Liver (tissue), 9 donors: ENCODE measurements around the gene PLPP4. TPM values are rescaled to one million over a fixed set of nuclear protein-coding genes. Genes with fewer than 3 reads are reported as not detected.

Experiments used
- DNase-seq: peaks from one replicate; pipeline ENCODE4 v3.0.0-alpha.2; 2017; ENCODE audit warnings: low spot score
- H3K27ac ChIP-seq, 2 donors: one replicate each; pipeline ENCODE4 v1.7.0; 2013; ENCODE audit warnings: inconsistent platforms in 2 of 2, low read length in 2 of 2, control low read depth in 1 of 2, low read depth in 1 of 2, mild to moderate bottlenecking in 1 of 2
- H3K27me3 ChIP-seq, 4 donors: one replicate each; pipeline versions ENCODE4 v1.6.1 to v1.7.0; 2013; ENCODE audit warnings: low read length in 3 of 4, inconsistent platforms in 1 of 4, mild to moderate bottlenecking in 1 of 4, moderate library complexity in 1 of 4; ENCODE audit not compliant: control insufficient read depth in 4 of 4, insufficient read depth in 4 of 4
- H3K36me3 ChIP-seq, 4 donors: one replicate each; pipeline versions ENCODE4 v1.6.1 to v1.7.0; 2013; ENCODE audit warnings: low read length in 3 of 4, mild to moderate bottlenecking in 3 of 4, low read depth in 1 of 4, moderate library complexity in 1 of 4; ENCODE audit not compliant: control insufficient read depth in 4 of 4, insufficient read depth in 3 of 4
- H3K4me1 ChIP-seq, 4 donors: one replicate each; pipeline versions ENCODE4 v1.6.1 to v1.7.0; 2013; ENCODE audit warnings: low read length in 3 of 4, mild to moderate bottlenecking in 3 of 4, moderate library complexity in 1 of 4; ENCODE audit not compliant: control insufficient read depth in 4 of 4, insufficient read depth in 4 of 4
- H3K4me3 ChIP-seq, 3 donors: one replicate each; pipeline versions ENCODE4 v1.6.1 to v1.7.0; 2013; ENCODE audit warnings: low read length in 3 of 3, control low read depth in 1 of 3, low read depth in 1 of 3, mild to moderate bottlenecking in 1 of 3
- H3K9ac ChIP-seq, 2 donors: one replicate each; pipeline ENCODE4 v1.7.0; 2013; ENCODE audit warnings: low read length in 2 of 2, mild to moderate bottlenecking in 2 of 2, moderate library complexity in 2 of 2, control low read depth in 1 of 2, low read depth in 1 of 2
- H3K9me3 ChIP-seq, 4 donors: one replicate each; pipeline versions ENCODE4 v1.6.1 to v1.7.0; 2013; ENCODE audit warnings: low read length in 3 of 4; ENCODE audit not compliant: control insufficient read depth in 4 of 4
- EGR1 ChIP-seq, 2 donors: IDR thresholded peaks; 2 replicates each; pipeline ENCODE4 v1.6.1; 2016 to 2018; ENCODE audit warnings: antibody characterized with exemption in 2 of 2, low read depth in 2 of 2
- FOXA1 ChIP-seq: IDR thresholded peaks from 2 replicates; pipeline ENCODE4 v1.6.1; 2016; ENCODE audit warnings: antibody characterized with exemption
- FOXA2 ChIP-seq: IDR thresholded peaks from 2 replicates; pipeline ENCODE4 v1.6.1; 2016; ENCODE audit warnings: antibody characterized with exemption
- GABPA ChIP-seq, 2 donors: IDR thresholded peaks in 1 of 2; conservative IDR thresholded peaks in 1 of 2; 2 replicates each; pipeline ENCODE4 v1.6.1; 2016; ENCODE audit warnings: antibody characterized with exemption in 2 of 2, mild to moderate bottlenecking in 1 of 2, moderate library complexity in 1 of 2
- HNF4A ChIP-seq, 2 donors: conservative IDR thresholded peaks; 2 replicates each; pipeline ENCODE4 v1.6.1; 2016; ENCODE audit warnings: antibody characterized with exemption in 2 of 2, mild to moderate bottlenecking in 2 of 2
- HNF4G ChIP-seq: IDR thresholded peaks from 2 replicates; pipeline ENCODE4 v1.6.1; 2016; ENCODE audit warnings: antibody characterized with exemption
- JUND ChIP-seq, 2 donors: IDR thresholded peaks; 2 replicates each; pipeline ENCODE4 v1.6.1; 2016; ENCODE audit warnings: antibody characterized with exemption in 2 of 2
- NR2F2 ChIP-seq: IDR thresholded peaks from 2 replicates; pipeline ENCODE4 v1.6.1; 2016; ENCODE audit warnings: antibody characterized with exemption
- RAD21 ChIP-seq, 2 donors: IDR thresholded peaks; 2 replicates each; pipeline ENCODE4 v1.6.1; 2016; ENCODE audit warnings: antibody characterized with exemption in 2 of 2, mild to moderate bottlenecking in 2 of 2
- RXRA ChIP-seq, 2 donors: IDR thresholded peaks; 2 replicates each; pipeline ENCODE4 v1.6.1; 2017 to 2018; ENCODE audit warnings: antibody characterized with exemption in 2 of 2, mild to moderate bottlenecking in 1 of 2
- SP1 ChIP-seq: IDR thresholded peaks from 2 replicates; pipeline ENCODE4 v1.6.1; 2018; ENCODE audit warnings: antibody characterized with exemption, mild to moderate bottlenecking
- TAF1 ChIP-seq: conservative IDR thresholded peaks from 2 replicates; pipeline ENCODE4 v1.6.1; 2016; ENCODE audit warnings: antibody characterized with exemption, mild to moderate bottlenecking
- YY1 ChIP-seq: IDR thresholded peaks from 2 replicates; pipeline ENCODE4 v1.6.1; 2016; ENCODE audit warnings: antibody characterized with exemption, mild to moderate bottlenecking
- ZBTB33 ChIP-seq: IDR thresholded peaks from 2 replicates; pipeline ENCODE4 v1.6.1; 2016; ENCODE audit warnings: antibody characterized with exemption
- WGBS: extraction: QIAGEN DNeasy Blood & Tissue Kit; methylation state at CpG from one replicate; pipeline ENCODE4 v1.1.7; 2013; 5-methylcytosine and 5-hydroxymethylcytosine counted together
- polyA plus RNA-seq, 2 donors: library from polyadenylated mRNA; stranded (reverse) in 1 of 2; unstranded in 1 of 2; fragments of 200-250 nt in 1 of 2; fragments of >200 nt in 1 of 2; fragmentation: Nextera tagmentation in 1 of 2; extraction: Ambion mirVana in 1 of 2; gene quantifications; one replicate each; pipeline versions ENCODE4 v1.2.1 to v1.2.3, GENCODE V29; 2013 to 2015
- total RNA-seq, 2 donors: library from RNA; depleted of rRNA; stranded (reverse); fragments of >200 nt; gene quantifications; one replicate each; pipeline ENCODE4 v1.2.3, GENCODE V29; 2014
- TF ChIP-seq, protein P1 (sequence below): IDR thresholded peaks from 2 replicates; pipeline ENCODE4 v1.6.1; 2016; ENCODE audit warnings: antibody characterized with exemption
- TF ChIP-seq, protein P2 (sequence below): IDR thresholded peaks from 2 replicates; pipeline ENCODE4 v1.6.1; 2016; ENCODE audit warnings: antibody characterized with exemption, mild to moderate bottlenecking
- TF ChIP-seq, protein P3 (sequence below): IDR thresholded peaks from 2 replicates; pipeline ENCODE4 v1.6.1; 2016; ENCODE audit warnings: antibody characterized with exemption
- TF ChIP-seq, protein P4 (sequence below): fragments of 150-350 bp; IDR thresholded peaks from 2 replicates; pipeline ENCODE4 v1.5.1; 2017; ENCODE audit warnings: improper control_type of control experiment, low read depth, low read length; ENCODE audit not compliant: missing input control
- donor health status: healthy.
- donor health status: healthy.
- donor health status: healthy.
- donor health status: healthy.
- donor health status: healthy.

The PLPP4 gene
- total and polyA plus RNA-seq, 4 donors, result 0.14 to 2.8 (median 0.93) TPM

- no peaks in the 10 kb centered on the region for H3K27me3 ChIP-seq
- no peak overlapping the region for H3K9ac ChIP-seq
- H3K4me1 ChIP-seq, result no peaks in the 10 kb centered on the region
- no peak for DNase-seq
- no peak overlapping the region for H3K4me3 ChIP-seq
- no peaks in the 10 kb centered on the region for H3K36me3 ChIP-seq
- H3K9me3 ChIP-seq, result no peaks in the 10 kb centered on the region
- H3K27ac ChIP-seq, result no peak overlapping the region
- no peak for TF ChIP-seq SP1
- TF ChIP-seq, protein P1, sequence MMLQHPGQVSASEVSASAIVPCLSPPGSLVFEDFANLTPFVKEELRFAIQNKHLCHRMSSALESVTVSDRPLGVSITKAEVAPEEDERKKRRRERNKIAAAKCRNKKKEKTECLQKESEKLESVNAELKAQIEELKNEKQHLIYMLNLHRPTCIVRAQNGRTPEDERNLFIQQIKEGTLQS, result no peak
- TF ChIP-seq RXRA (IDR thresholded peaks at IDR 0.05), result no peak
- no peak for TF ChIP-seq RAD21 (IDR thresholded peaks at IDR 0.05)
- no peak for TF ChIP-seq YY1
- no peak for TF ChIP-seq HNF4A (conservative IDR thresholded peaks at IDR 0.05)
- TF ChIP-seq HNF4G, result no peak
- no peak for TF ChIP-seq TAF1
- no peak for TF ChIP-seq GABPA (IDR thresholded peaks at IDR 0.05 in 1 of 2, conservative IDR thresholded peaks at IDR 0.05 in 1 of 2)
- TF ChIP-seq JUND (IDR thresholded peaks at IDR 0.05), result no peak
- no peak for TF ChIP-seq FOXA1
Observed at GRCh38 chr10:120571266-120571665, 114.2 kb downstream of the PLPP4 start.

- Histone ChIP-seq H3K9me3 (no peaks in the 10 kb centered on the region), H3K4me1 (no peaks in the 10 kb centered on the region), H3K27ac (no peak overlapping the region), H3K27me3 (no peaks in the 10 kb centered on the region), H3K36me3 (no peaks in the 10 kb centered on the region), H3K9ac (no peak overlapping the region), H3K4me3 (no peak overlapping the region)
- no peak for TF ChIP-seq NR2F2
- no peak for TF ChIP-seq FOXA1
- no peak for TF ChIP-seq EGR1 (IDR thresholded peaks at IDR 0.05; ENCODE audit: low read depth in 2 of 2)
- no peak for TF ChIP-seq GABPA (IDR thresholded peaks at IDR 0.05 in 1 of 2, conservative IDR thresholded peaks at IDR 0.05 in 1 of 2)
- TF ChIP-seq SP1, result no peak
- no peak for TF ChIP-seq RAD21 (IDR thresholded peaks at IDR 0.05)
- no peak for TF ChIP-seq HNF4A (conservative IDR thresholded peaks at IDR 0.05)
- TF ChIP-seq TAF1, result no peak
- TF ChIP-seq HNF4G, result no peak
- TF ChIP-seq, protein P1, result no peak
- TF ChIP-seq, protein P2, sequence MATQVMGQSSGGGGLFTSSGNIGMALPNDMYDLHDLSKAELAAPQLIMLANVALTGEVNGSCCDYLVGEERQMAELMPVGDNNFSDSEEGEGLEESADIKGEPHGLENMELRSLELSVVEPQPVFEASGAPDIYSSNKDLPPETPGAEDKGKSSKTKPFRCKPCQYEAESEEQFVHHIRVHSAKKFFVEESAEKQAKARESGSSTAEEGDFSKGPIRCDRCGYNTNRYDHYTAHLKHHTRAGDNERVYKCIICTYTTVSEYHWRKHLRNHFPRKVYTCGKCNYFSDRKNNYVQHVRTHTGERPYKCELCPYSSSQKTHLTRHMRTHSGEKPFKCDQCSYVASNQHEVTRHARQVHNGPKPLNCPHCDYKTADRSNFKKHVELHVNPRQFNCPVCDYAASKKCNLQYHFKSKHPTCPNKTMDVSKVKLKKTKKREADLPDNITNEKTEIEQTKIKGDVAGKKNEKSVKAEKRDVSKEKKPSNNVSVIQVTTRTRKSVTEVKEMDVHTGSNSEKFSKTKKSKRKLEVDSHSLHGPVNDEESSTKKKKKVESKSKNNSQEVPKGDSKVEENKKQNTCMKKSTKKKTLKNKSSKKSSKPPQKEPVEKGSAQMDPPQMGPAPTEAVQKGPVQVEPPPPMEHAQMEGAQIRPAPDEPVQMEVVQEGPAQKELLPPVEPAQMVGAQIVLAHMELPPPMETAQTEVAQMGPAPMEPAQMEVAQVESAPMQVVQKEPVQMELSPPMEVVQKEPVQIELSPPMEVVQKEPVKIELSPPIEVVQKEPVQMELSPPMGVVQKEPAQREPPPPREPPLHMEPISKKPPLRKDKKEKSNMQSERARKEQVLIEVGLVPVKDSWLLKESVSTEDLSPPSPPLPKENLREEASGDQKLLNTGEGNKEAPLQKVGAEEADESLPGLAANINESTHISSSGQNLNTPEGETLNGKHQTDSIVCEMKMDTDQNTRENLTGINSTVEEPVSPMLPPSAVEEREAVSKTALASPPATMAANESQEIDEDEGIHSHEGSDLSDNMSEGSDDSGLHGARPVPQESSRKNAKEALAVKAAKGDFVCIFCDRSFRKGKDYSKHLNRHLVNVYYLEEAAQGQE, result no peak
- TF ChIP-seq, protein P3, sequence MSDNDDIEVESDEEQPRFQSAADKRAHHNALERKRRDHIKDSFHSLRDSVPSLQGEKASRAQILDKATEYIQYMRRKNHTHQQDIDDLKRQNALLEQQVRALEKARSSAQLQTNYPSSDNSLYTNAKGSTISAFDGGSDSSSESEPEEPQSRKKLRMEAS, result no peak
- TF ChIP-seq FOXA2, result no peak
- TF ChIP-seq, protein P4, sequence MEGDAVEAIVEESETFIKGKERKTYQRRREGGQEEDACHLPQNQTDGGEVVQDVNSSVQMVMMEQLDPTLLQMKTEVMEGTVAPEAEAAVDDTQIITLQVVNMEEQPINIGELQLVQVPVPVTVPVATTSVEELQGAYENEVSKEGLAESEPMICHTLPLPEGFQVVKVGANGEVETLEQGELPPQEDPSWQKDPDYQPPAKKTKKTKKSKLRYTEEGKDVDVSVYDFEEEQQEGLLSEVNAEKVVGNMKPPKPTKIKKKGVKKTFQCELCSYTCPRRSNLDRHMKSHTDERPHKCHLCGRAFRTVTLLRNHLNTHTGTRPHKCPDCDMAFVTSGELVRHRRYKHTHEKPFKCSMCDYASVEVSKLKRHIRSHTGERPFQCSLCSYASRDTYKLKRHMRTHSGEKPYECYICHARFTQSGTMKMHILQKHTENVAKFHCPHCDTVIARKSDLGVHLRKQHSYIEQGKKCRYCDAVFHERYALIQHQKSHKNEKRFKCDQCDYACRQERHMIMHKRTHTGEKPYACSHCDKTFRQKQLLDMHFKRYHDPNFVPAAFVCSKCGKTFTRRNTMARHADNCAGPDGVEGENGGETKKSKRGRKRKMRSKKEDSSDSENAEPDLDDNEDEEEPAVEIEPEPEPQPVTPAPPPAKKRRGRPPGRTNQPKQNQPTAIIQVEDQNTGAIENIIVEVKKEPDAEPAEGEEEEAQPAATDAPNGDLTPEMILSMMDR, result no peak
- TF ChIP-seq YY1, result no peak
- TF ChIP-seq JUND (IDR thresholded peaks at IDR 0.05), result no peak
- TF ChIP-seq ZBTB33, result no peak
- no peak for TF ChIP-seq RXRA (IDR thresholded peaks at IDR 0.05)
- no peak for DNase-seq
- WGBS, result 77% methylated on average over 1 of the region's 1 CpG
Observed at GRCh38 chr10:120572307-120572706, 115.3 kb downstream of the PLPP4 start.
